GM18519 (cell line): Measurements from ENCODE around the gene HS3ST3A1.
"Not testable (repeated sequence)": the region's sequence is repeated elsewhere in the genome, so short reads cannot be mapped to it uniquely, and the experiment has no call there.

ENCODE experiments used
- ATAC-seq: cut with Tn5 transposase; IDR thresholded peaks from one replicate; pipeline ENCODE4 v1.9.1; 2021; ENCODE audit warnings: mild to moderate bottlenecking, moderate library complexity; ENCODE audit not compliant: unreplicated experiment, low FRiP score

HS3ST3A1 gene

DNA sequence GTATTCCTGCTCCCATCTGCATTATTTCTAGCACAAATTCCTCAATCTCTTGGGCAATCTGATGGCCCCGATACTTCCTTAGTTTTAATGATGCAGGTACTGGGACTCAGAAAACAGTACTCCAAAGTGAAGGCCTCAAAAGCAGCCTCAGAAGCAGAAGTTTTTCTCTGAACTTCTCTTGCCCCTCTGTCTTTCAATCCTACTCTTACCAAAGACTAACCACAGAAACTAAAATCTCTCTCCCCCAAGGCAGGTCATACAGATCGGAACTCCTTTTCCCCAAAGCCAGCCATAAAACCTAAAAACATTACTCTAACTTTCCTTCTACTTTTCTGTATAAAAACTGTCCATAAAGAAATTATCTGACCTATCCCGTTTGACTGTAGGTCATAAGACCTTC lies 103.5 kb downstream of the HS3ST3A1 start:
- no peak for ATAC-seq

DNA sequence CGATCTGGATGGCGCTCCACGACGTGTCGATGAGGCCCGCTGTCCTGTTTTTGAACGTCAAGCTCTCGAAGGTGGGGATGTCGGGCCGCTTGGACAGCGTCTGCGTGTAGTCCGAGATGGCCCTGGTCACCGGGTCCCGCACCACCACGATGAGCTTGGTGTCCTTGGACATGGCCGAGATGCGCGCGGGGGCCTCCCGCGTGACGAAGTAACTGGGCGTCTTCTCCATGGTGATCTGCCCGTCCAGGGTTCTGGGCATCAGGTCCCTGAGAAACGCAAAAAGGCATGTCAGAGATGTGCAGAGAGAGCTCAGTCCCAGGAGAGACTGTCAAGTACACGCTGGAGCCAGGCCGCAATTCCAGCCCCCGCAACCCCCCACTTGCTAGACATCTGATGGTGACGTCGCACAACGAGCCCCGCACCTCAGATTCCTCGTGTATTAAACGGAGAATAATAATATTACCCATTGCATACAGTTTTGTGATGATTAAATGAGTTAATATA lies 105.1 kb downstream of the HS3ST3A1 start:
- ATAC-seq: not testable (repeated sequence)

DNA sequence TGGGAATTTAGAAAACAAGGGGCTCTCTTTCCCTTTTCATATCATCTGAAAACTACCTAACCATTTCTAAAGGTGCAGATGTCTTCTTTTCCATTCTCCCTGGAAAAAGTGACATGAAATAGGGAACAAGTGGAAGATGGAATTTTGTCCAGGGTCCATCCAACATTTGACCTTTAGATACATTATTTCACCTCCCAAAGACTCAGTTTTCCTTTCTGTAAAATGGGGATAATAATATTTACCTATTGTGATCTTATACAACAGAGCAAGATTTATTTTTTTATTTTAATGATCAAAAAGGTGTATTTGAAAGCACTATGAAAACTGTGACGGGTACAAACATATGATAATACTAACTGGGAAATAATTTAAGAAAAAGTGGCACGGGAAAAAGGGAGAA lies 106.3 kb downstream of the HS3ST3A1 start:
- no peak for ATAC-seq

DNA sequence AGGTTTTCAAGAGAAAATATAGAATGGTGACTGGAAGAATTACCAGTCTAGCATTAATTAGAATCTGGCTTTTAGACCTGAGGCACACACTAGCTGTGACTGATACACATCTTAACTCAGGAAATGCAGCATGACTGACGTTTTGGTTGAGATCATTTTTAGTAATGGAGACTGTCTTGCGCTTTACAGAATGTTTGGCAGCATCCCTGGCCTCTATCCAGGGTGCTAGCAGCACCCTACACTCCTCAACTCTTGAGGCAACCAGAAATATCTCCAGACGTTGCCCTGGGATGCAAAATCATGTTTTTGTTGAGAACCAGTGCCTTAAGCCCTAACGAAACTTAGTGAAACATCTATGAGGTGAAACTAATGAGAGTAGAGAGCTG lies 109.0 kb downstream of the HS3ST3A1 start:
- ATAC-seq: no peak

DNA sequence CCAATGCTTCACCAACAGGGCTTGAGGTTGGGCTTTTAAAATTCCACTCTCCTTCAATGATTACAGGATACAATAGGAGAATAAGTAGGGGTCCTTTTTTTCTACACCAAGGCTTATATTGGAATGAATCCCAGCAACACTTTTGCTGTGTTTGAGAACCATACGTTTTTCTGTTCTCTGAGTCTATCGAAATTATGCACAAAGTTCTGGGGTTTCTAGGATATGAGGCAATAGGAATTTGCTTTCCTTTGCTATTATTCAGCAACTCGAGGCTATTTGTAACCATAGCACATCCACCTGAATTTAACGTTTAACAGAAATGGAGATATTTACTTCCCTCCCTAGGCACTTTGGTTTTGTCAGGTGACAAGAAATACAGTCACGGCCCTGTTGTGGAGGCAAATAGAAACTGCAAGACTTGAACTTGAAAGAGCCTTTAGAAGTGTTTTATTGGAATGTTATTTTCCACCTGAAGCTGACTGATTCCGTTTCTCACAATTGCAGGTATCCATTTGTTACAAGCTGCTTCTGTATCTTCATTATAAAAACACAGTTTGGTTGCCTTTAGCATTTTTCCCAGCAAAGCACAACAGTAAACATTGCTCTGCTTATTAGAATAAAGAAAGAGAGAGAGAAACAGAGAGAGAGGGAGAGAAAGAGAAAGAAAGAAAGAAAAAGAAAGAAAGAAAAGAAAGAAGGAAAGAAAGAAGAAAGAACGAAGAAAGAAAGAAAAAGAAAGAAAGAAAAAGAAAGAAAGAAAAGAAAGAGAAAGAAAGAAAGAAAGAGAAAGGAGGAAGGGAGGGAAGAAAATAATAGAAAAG lies 109.6 kb downstream of the HS3ST3A1 start:
- no peak for ATAC-seq

DNA sequence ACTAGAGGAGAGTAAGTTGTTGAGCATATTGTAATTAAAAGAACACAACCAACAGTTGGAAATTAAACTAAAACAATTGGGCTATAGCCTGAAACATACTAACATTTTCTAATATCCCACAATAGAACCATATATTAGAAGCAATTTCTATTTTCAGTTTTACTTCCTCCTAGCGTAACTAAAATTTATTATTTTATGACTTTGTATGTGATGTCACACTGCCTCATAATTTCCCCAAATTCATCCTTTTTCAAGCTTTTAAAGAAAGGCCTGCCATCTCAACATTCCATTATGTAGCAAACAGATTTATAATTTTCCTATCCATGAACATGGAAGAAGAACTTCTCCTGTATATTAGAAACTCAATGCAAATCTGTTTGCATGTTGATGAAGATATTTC lies 110.2 kb downstream of the HS3ST3A1 start:
- ATAC-seq: no peak

DNA sequence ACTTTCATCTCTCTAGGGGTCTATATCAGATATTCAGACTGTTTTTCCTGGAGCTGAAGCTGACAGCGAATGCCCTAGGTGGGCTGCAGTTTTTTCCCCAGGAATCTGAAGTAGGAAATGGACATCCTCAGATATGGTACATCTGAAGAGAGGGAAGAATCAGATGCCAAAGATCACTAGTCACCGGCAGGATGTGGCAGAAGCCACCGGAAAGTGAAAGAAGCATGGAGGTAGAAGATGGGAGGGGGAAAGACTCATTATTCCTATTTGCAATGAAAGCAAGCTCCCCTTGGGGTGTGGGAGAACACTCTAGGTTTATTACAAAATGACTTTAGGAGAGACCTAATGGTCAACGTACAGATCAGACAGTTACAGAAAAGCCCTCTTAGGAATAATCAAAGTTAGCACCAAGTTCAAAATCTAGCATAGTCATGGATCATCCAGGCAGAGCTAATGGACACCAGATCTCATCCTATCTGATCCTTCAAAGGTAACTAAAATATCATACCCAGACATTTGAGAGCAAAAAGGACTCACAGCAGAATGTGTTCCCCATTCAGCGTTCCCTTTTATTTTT lies 110.7 kb downstream of the HS3ST3A1 start:
- ATAC-seq: no peak

DNA sequence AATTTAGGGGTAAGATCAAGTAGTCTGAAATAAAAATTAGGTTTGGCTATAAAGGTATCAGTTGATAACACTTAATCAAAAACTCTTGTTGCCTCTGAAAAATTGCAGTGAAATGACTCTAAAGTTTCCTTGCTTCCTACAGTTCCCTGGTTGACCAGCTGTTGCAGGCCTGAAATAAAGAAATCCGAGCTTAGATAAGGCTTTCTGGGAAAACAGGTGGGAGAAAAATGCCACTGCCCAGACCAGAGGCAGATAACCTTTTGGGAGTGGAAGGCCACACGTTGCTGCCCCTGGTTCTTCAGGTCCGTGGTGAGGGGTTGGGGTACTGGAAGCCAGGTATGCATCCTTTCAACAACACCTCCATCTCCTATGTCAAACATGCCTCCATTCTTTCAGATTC lies 111.3 kb downstream of the HS3ST3A1 start:
- ATAC-seq: no peak

DNA sequence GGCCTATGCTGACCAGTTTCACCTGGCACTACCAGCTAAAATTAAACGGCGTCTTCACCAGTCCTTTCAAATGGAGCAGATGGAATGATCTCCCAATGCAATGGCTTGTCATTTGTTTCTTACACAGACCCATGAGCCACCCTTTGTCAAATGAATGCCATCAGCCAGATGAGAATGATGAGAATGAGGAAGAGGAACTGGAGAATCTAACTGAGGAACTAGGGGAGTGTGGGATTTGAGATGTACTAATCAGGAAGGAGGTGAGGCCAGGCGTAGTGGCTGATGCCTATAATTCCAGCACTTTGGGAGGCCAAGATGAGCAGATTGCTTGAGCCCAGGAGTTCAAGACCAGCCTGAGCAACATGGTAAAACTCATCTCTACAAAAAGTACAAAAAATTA lies 116.4 kb downstream of the HS3ST3A1 start:
- ATAC-seq: no peak

DNA sequence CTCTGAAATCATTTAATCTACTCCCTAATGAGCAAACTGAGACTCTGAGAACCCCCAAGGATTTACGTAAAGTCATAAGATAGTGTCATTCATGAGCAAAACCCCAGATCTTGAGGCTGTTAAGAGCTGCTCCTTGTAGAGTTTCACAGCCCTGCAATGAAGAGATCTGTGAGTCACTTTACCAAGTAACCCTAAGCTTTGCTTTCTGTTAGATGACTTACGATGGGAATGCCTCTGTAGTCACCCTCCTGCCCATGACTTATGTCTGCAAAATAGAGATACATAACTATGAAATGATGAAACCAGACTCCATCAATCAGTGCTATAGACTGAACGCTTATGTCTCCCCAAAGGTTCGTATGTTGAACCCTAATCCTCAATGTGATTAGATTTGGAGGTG lies 117.7 kb downstream of the HS3ST3A1 start:
- ATAC-seq: no peak

DNA sequence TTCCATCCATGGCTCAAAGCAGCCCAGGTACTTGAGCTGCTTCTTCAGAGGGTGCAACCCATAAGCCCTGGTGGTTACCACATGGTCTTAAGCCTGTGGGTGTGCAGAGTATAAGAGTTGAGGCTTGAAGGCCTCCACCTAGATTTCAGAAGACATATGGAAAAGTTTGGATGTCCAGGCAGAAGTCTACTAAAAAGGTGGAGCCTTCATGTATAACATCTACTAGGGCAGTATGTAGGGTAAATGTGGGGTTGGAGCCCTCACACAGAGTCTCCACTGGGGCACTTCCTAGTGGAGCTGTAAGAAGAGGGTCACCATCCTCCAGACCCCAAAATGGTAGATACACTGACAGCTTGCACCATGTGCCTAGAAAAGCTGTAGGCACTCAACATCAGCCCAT lies 120.9 kb downstream of the HS3ST3A1 start:
- no peak for ATAC-seq

DNA sequence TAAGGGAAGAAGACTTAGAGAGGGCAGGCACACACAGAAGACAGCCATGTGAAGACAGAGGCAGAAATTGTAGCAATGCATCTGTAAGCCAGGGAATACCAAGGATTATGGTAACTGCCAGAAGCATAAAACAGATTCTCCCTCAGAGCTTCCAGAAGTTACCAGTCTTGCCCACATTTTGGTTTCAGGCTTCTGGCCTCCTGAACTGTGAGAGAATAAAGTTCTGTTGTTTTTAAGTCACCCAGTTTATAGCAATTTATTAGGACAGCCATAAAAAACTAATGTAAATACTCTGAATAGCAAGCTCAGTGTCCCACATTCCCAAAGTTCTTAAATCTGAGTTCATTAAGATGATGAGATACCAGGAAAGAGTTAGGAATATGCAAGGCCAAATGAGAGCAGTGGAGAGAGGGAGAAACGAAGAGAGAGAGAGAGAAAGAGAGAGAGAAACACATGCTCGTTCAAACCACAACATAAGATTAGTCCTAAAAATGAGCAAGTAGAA lies 123.4 kb downstream of the HS3ST3A1 start:
- ATAC-seq: no peak

DNA sequence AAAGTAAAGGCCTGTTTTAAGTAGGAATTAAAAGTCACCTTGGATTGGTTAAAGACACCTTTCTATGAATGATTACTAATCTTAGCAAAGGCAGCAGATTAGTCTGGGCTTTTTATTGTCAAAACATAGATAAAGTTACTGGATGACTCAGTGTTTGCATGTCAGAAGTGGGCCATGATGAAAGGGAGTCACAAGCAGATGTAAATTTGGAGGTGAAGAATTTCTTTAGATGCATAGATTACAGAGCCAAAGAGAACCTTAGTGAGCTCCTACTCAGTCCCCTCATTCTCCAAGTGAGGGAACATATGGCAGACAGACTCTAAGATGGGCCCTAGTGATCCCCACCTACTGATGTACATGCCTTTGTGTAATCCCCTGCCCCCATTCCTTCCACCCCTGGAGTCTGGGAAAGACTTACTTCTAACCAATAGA lies 124.5 kb downstream of the HS3ST3A1 start:
- no peak for ATAC-seq

DNA sequence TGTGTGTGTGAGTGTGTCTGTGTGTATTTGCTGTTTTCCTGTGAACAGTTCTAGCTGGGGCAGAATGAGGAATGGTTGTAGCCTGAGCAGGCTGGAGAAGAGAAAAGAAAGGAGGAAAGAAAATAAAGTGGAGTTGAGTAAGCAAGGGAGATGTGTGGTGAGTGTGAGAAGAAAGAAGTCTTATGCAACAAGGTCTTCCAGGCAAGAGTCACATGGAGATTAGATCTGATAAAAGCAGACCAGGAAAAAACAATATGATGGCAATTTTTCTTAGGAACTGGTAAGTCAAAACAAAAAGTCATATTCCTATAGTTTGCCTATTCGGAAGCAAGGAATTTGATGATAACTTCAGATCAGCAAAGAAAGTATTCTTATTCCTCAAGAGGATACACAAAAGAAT lies 125.0 kb downstream of the HS3ST3A1 start:
- no peak for ATAC-seq

DNA sequence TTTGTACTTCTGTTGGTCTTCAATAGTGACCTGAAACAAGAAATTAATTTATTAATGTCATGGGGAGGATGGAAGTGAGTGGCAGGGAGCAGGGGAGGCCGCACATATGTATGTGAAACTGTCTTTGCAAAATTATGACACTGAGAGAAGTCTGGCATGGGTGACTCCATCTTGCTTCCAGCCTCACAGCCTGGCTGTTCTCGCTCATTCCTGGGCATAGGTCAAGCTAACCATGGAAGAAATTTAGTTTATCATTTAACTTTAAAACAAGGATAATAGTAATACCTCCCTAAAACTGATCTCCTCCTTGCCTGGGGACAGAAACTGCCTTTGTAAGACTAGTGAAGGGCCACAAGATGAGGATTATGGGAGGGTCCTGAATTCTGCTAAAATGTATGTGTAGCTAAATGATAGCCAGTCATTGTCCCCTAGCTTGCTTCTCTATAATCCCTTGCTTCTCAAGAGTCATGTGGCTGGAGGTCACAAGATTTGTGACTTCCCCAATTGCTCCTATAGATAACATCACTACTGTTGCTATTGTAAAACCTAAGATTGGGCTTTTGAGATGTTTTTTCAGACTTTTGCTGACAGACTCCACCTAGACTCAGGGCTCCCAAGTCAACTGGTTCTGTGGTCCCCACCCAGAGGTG lies 126.0 kb downstream of the HS3ST3A1 start:
- ATAC-seq: no peak

DNA sequence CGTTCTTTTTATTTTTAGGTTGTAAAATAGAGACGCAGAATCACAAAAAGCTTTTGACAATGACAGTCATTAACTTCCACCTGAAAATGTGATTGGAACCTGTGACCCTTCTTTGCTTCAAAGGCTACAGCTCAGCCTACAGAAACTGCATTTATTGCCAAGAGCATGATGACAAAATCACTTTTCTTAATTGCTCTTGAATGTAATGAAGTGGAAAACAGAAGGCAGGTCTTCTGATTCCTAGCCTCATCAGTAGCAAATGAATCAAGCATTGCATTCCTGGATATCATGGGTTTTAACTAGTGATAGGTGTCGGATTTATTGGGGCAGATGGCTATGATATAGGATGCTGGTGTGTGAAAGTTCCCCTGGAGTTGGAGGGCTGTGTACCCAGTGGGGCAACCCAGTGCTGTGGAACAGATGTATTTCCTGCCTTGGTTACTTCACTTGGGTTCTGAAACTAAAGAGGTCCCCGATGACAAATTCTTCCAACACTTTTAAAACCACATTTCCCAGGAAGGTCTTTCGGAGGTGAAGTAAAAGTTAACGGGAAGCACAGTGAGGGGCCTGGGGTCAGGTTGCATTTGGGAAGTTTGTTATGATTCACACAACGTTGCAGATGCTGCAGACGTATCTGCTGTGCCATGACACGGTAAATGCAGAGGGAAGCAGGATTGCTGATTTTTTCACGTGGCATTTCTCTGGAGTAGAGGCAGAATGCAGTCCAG lies 127.5 kb downstream of the HS3ST3A1 start:
- no peak for ATAC-seq

DNA sequence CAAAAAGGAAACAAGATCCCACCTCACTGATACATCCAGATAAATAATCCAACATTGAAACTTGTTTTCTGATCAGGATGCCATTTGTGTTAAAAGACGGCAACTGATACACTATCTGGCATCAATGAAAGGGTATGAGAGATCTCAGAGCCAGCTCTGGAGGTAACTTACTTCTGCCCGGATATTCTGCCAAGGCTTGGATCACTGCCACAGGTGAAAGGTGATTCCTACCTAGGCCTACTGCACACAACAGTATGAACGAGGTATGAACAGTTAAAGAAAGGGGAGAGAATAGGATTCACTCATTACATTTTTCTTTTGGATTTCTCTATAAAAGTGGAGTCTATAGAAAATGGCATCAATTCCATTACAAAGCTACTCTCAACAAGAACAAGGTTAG lies 136.1 kb downstream of the HS3ST3A1 start:
- ATAC-seq: no peak

DNA sequence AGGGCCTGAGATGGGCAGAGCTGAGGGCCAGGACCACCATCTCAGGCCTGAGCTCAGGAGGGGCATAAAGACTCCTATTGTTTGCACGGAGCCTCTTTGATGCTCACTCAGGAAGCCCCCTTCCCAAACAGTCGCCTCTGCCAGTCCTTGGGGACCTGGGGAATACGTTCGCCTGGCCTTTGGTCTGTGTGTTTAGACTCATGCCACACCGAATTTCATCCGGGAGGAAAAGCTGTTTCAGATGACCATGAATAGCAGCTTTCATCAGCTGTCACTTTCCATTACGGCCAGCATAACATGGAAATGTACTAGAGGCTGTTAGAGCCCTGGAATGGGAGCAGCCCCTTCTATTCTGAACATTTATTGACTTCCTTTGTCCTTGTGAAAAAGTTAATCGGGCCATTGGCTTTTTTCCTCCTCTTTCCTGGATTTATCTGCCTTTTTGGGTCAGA lies 139.0 kb downstream of the HS3ST3A1 start:
- no peak for ATAC-seq

DNA sequence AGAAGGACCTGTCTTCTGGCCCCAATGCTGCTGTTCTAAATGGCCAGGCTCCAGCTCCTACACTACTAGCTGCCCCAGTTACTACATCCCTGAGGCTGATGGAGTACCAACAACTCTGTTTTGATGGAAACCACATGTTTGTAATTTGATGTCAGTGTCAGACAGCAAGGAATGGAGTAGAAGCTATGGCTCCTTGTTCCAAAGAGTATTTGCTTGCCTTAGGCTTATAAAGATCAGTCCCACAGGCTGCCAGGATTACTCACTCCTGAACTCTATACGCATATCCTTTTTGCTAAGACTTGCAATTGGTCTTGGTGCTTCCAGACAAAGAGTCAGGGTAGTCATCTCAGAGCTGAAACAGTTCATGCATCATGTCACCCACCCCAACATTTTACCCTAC lies 139.6 kb downstream of the HS3ST3A1 start:
- no peak for ATAC-seq

DNA sequence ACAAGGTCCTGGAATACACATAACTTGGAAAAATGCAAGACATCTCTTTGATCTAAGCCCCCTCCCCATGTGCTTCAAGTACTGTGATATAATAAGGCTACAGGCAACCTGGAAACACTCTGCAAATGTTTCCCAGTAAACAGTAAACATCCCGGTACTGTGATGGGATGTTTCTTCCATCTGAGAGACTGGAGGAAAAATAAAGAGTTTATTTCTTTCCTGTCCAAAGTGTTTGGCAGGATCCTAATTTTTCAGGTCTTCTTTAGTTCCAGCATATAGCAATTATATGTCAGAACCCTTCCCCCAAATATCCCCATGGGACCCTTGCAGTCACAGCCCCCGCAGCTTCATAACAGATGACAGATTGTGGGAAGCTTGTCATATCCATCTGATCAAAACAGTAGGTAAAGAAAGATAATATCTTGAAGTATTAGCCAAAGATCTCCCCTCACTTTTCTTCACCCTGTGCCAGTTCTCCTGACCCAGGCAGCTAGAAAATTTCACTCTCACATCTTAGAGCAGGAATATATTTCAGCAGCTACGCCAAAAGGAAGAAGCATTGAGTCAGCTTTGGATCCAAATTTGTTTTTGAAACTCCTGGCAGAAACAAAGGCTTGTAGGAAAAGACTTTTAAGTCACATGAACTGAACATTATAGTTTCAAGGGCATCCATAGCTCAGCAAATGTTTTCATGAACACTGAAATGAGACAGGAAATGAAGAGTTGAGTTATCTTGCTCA lies 141.3 kb downstream of the HS3ST3A1 start:
- ATAC-seq: no peak
